H1 (cell line): ENCODE results near the gene GPR85. TPM values are rescaled to one million over a fixed set of nuclear protein-coding genes. Genes with fewer than 3 reads are reported as not detected.

Experiments
- CTCF ChIA-PET: fragments of 300-600 bp; sonication (Branson Sonifier 250); formaldehyde crosslinking; loops from one replicate; lab custom pipeline; 2021; ENCODE audit not compliant: partially characterized antibody; lab: Charles Lee
- POLR2A ChIA-PET: fragments of 300-600 bp; sonication (Branson Sonifier 250); formaldehyde crosslinking; loops from one replicate; lab custom pipeline; 2021; ENCODE audit warnings: inconsistent platforms; ENCODE audit not compliant: partially characterized antibody; lab: Charles Lee
- DNase-seq, 2 experiments: peaks; one replicate each; pipeline versions ENCODE4 v3.0.0 to v3.0.0-alpha.2; 2010 to 2022; ENCODE audit warnings: low spot score in 2 of 2, low read depth in 1 of 2, mixed read lengths in 1 of 2
- FAIRE-seq: peaks from 2 replicates; lab custom pipeline; 2011; peaks lifted over from hg19 to GRCh38; lab: Jason Lieb, UNC
- H2AFZ ChIP-seq: 2 replicates; pipeline ENCODE4 v1.8.1; 2012; ENCODE audit warnings: low read length, inconsistent platforms
- H2AK5ac ChIP-seq: 2 replicates; pipeline ENCODE4 v1.6.1; 2013; ENCODE audit warnings: low read depth, low read length
- H2BK120ac ChIP-seq: replicated peaks from 2 replicates; pipeline ENCODE3; 2013; ENCODE audit warnings: low read depth, low read length, inconsistent platforms
- H2BK12ac ChIP-seq: 2 replicates; pipeline ENCODE4 v1.6.1; 2013; ENCODE audit warnings: low read depth, low read length
- H2BK15ac ChIP-seq: 2 replicates; pipeline ENCODE4 v1.6.1; 2013; ENCODE audit warnings: low read length
- H2BK20ac ChIP-seq: 2 replicates; pipeline ENCODE4 v1.6.1; 2013; ENCODE audit warnings: low read length
- H2BK5ac ChIP-seq: 2 replicates; pipeline ENCODE4 v1.6.1; 2013; ENCODE audit warnings: low read depth, low read length
- H3K14ac ChIP-seq: 2 replicates; pipeline ENCODE4 v1.6.1; 2013; ENCODE audit warnings: inconsistent platforms; ENCODE audit not compliant: insufficient read length
- H3K18ac ChIP-seq: 2 replicates; pipeline ENCODE4 v1.6.1; 2013; ENCODE audit warnings: low read length; ENCODE audit errors: extremely low read depth
- H3K23ac ChIP-seq: 2 replicates; pipeline ENCODE4 v1.6.1; 2013; ENCODE audit warnings: inconsistent platforms; ENCODE audit not compliant: insufficient read length
- H3K23me2 ChIP-seq: 2 replicates; pipeline ENCODE4 v1.6.1; 2013; ENCODE audit warnings: low read depth, low read length
- H3K27ac ChIP-seq: 2 replicates; pipeline ENCODE4 v1.6.1; 2011; ENCODE audit warnings: low read depth, low read length, inconsistent platforms
- H3K27me3 ChIP-seq, 4 experiments: replicated peaks in 1 of 4; 1 replicate in 1 of 4; 2 replicates in 3 of 4; pipeline versions ENCODE4 v1.6.1 to v1.8.1; 2011 to 2013; ENCODE audit warnings: low read length in 3 of 4, mild to moderate bottlenecking in 3 of 4, inconsistent platforms in 2 of 4, mixed read lengths in 2 of 4, moderate library complexity in 1 of 4; ENCODE audit not compliant: control insufficient read depth in 3 of 4, insufficient read depth in 3 of 4; ENCODE audit errors: extremely low read depth in 1 of 4
- H3K36me3 ChIP-seq, 4 experiments: 2 replicates each; pipeline versions ENCODE4 v1.6.1 to v1.8.1; 2011 to 2013; ENCODE audit warnings: mild to moderate bottlenecking in 4 of 4, low read length in 3 of 4, moderate library complexity in 2 of 4, control low read depth in 1 of 4, inconsistent platforms in 1 of 4; ENCODE audit not compliant: insufficient read depth in 4 of 4, control insufficient read depth in 2 of 4
- H3K4ac ChIP-seq: replicated peaks from 2 replicates; pipeline ENCODE3; 2013; ENCODE audit warnings: low read length, low read depth, mixed read lengths, inconsistent platforms; ENCODE audit not compliant: insufficient read length
- H3K4me1 ChIP-seq, 4 experiments: replicated peaks in 1 of 4; 1 replicate in 1 of 4; 2 replicates in 3 of 4; pipeline versions ENCODE4 v1.6.1 to v1.8.1; 2011 to 2013; ENCODE audit warnings: low read length in 3 of 4, inconsistent platforms in 2 of 4, mixed read lengths in 1 of 4; ENCODE audit not compliant: insufficient read depth in 4 of 4, control insufficient read depth in 3 of 4
- H3K4me2 ChIP-seq, 2 experiments: 2 replicates each; pipeline versions ENCODE4 v1.6.1 to v1.8.1; 2011 to 2013; ENCODE audit warnings: low read depth in 2 of 2, low read length in 2 of 2, control low read depth in 1 of 2, inconsistent platforms in 1 of 2, mild to moderate bottlenecking in 1 of 2; ENCODE audit not compliant: insufficient read depth in 1 of 2
- H3K4me3 ChIP-seq, 4 experiments: fragments of 200-600, 300-600 bp in 1 of 4; sonication (generic), shearing (Covaris generic), sonication (Bioruptor Twin) in 1 of 4; 2 replicates each; pipeline versions ENCODE4 v1.5.1 to v1.8.1; 2011 to 2016; ENCODE audit warnings: low read length in 4 of 4, low read depth in 3 of 4, control low read depth in 2 of 4, inconsistent platforms in 2 of 4, mild to moderate bottlenecking in 2 of 4, mixed read lengths in 1 of 4, moderate library complexity in 1 of 4; ENCODE audit not compliant: insufficient read depth in 2 of 4; ENCODE audit errors: extremely low read depth in 1 of 4
- H3K56ac ChIP-seq: replicated peaks from 2 replicates; pipeline ENCODE3; 2013; ENCODE audit warnings: low read depth, mild to moderate bottlenecking, mixed read lengths, low read length, inconsistent platforms; ENCODE audit not compliant: insufficient read length
- H3K79me1 ChIP-seq: 2 replicates; pipeline ENCODE4 v1.6.1; 2013; ENCODE audit warnings: low read depth, low read length, control low read depth
- H3K79me2 ChIP-seq, 2 experiments: 2 replicates each; pipeline versions ENCODE4 v1.6.1 to v1.8.1; 2012 to 2013; ENCODE audit warnings: low read length in 2 of 2, mild to moderate bottlenecking in 2 of 2, inconsistent platforms in 1 of 2; ENCODE audit not compliant: insufficient read depth in 2 of 2, control insufficient read depth in 1 of 2
- H3K9ac ChIP-seq, 4 experiments: replicated peaks in 1 of 4; 1 replicate in 1 of 4; 2 replicates in 3 of 4; pipeline versions ENCODE4 v1.6.1 to v1.8.1; 2011 to 2013; ENCODE audit warnings: low read depth in 3 of 4, low read length in 3 of 4, control low read depth in 2 of 4, mild to moderate bottlenecking in 2 of 4, moderate library complexity in 2 of 4, inconsistent platforms in 1 of 4; ENCODE audit errors: extremely low read depth in 1 of 4
- H3K9me3 ChIP-seq, 2 experiments: 2 replicates each; pipeline versions ENCODE4 v1.6.1 to v1.8.1; 2012 to 2013; ENCODE audit warnings: mild to moderate bottlenecking in 2 of 2, moderate library complexity in 2 of 2, control low read depth in 1 of 2, inconsistent platforms in 1 of 2, low read depth in 1 of 2, low read length in 1 of 2, mixed read lengths in 1 of 2; ENCODE audit not compliant: insufficient read depth in 2 of 2
- H4K20me1 ChIP-seq, 2 experiments: replicated peaks in 1 of 2; 2 replicates each; pipeline versions ENCODE3 to v1.8.1; 2011 to 2013; ENCODE audit warnings: inconsistent platforms in 2 of 2, low read length in 2 of 2, mild to moderate bottlenecking in 1 of 2; ENCODE audit not compliant: insufficient read depth in 2 of 2, control insufficient read depth in 1 of 2
- H4K5ac ChIP-seq: 2 replicates; pipeline ENCODE4 v1.6.1; 2013; ENCODE audit warnings: low read length, low read depth, mixed read lengths, inconsistent platforms; ENCODE audit not compliant: insufficient read length
- H4K8ac ChIP-seq: 2 replicates; pipeline ENCODE4 v1.8.0; 2013; ENCODE audit warnings: mild to moderate bottlenecking, moderate library complexity, low read length, inconsistent platforms; ENCODE audit not compliant: insufficient read depth; ENCODE audit errors: extremely low read depth
- H4K91ac ChIP-seq: replicated peaks from 2 replicates; pipeline ENCODE3; 2013; ENCODE audit warnings: low read length, mixed read lengths, inconsistent platforms; ENCODE audit not compliant: insufficient read length
- GTF2F1 ChIP-seq: IDR thresholded peaks from 2 replicates; pipeline ENCODE4 v1.6.1; 2012; ENCODE audit warnings: low read depth, low read length, improper control_type of control experiment, borderline replicate concordance
- KDM5A ChIP-seq: fragments of 200-600 bp; IDR thresholded peaks from 2 replicates; pipeline ENCODE4 v1.7.1; 2012; ENCODE audit warnings: mild to moderate bottlenecking, low read length, inconsistent platforms, mixed read lengths
- NANOG ChIP-seq: IDR thresholded peaks from 2 replicates; pipeline ENCODE4 v1.6.1; 2011; ENCODE audit warnings: low read length, low read depth, mild to moderate bottlenecking, inconsistent platforms; ENCODE audit not compliant: insufficient read depth, poor library complexity, severe bottlenecking
- POU5F1 ChIP-seq: IDR thresholded peaks from 2 replicates; pipeline ENCODE4 v1.6.1; 2011; ENCODE audit warnings: low read depth, mild to moderate bottlenecking, low read length, moderate library complexity
- SP2 ChIP-seq: IDR thresholded peaks from 2 replicates; pipeline ENCODE4 v1.6.1; 2012; ENCODE audit warnings: mild to moderate bottlenecking, low read length, inconsistent platforms
- TAF1 ChIP-seq: IDR thresholded peaks from 2 replicates; pipeline ENCODE4 v1.6.1; 2011; ENCODE audit warnings: mild to moderate bottlenecking, low read depth, low read length
- WGBS, 2 experiments: shearing (Covaris generic) in 1 of 2; methylation state at CpG; one replicate each; pipeline versions ENCODE4 v1.1.6 to v1.1.7; 2013 to 2015; ENCODE audit warnings: low lambda C conversion rate in 2 of 2, mixed read lengths in 2 of 2, inconsistent platforms in 1 of 2, low coverage in 1 of 2, missing lambda C conversion rate in 1 of 2; ENCODE audit not compliant: insufficient replicate concordance in 2 of 2, insufficient coverage in 1 of 2, insufficient read length in 1 of 2; ENCODE audit errors: extremely low coverage in 1 of 2, missing lambda C conversion rate in 1 of 2; 5-methylcytosine and 5-hydroxymethylcytosine counted together
- polyA plus RNA-seq, 7 experiments: library from polyadenylated mRNA; depleted of rRNA in 3 of 7; stranded (reverse) in 5 of 7; unstranded in 2 of 7; fragments of >200 nt in 5 of 7; fragments of 200-250 nt in 2 of 7; gene quantifications; 1 replicate in 5 of 7; 2 replicates in 1 of 7; 4 replicates in 1 of 7; pipeline versions ENCODE4 v1.2.1 to v1.2.3, GENCODE V29; 2011 to 2013; ENCODE audit warnings: missing spikeins in 2 of 7, mixed read lengths in 2 of 7
- total RNA-seq: library from RNA; stranded (reverse); fragmentation: NEBNext Ultra II Directional; extraction: Animal tissue kit (Norgen Biotek cat#: 25700); gene quantifications from 2 replicates; pipeline ENCODE4 v1.2.1, GENCODE V29; 2021
- TF ChIP-seq, protein P1 (sequence below): IDR thresholded peaks from 2 replicates; pipeline ENCODE4 v1.6.1; 2012; ENCODE audit warnings: inconsistent platforms

GPR85 gene
- total and polyA plus RNA-seq, 2 of the 8 experiments (the other 6 are each of a cell fraction or from before 2014, with no cell fraction given), result 0.11 to 0.20 TPM

GRCh38 chr7:113033959-113034358 is 52.7 kb downstream of the GPR85 start:
- Histone ChIP-seq H2BK20ac (no peak overlapping the region), H3K4me3 (no peak overlapping the region), H3K27ac (no peak overlapping the region), H3K14ac (no peak overlapping the region), H3K36me3 (no peaks in the 10 kb centered on the region), H3K4me1 (no peaks in the 10 kb centered on the region), H4K20me1 (no peaks in the 10 kb centered on the region), H4K5ac (no peak overlapping the region), H3K9ac (no peak overlapping the region), H2AFZ (no peak overlapping the region), H2BK15ac (no peak overlapping the region), H3K9me3 (no peaks in the 10 kb centered on the region), H2BK12ac (no peak overlapping the region), H3K79me1 (no peaks in the 10 kb centered on the region), H3K4ac (no peak overlapping the region), H3K4me2 (no peak overlapping the region), H3K23me2 (no peaks in the 10 kb centered on the region), H4K8ac (no peak overlapping the region), H3K18ac (no peak overlapping the region), H3K56ac (no peak overlapping the region), H3K79me2 (no peaks in the 10 kb centered on the region), H2AK5ac (no peak overlapping the region), H3K27me3 (no peaks in the 10 kb centered on the region), H2BK120ac (no peak overlapping the region), H2BK5ac (no peak overlapping the region), H4K91ac (no peak overlapping the region), H3K23ac (no peak overlapping the region)
- CTCF ChIA-PET, result no interaction called here
- TF ChIP-seq POU5F1 (no peak), NANOG (no peak), KDM5A (no peak), SP2 (no peak), TAF1 (no peak), GTF2F1 (no peak)
- TF ChIP-seq, protein P1, sequence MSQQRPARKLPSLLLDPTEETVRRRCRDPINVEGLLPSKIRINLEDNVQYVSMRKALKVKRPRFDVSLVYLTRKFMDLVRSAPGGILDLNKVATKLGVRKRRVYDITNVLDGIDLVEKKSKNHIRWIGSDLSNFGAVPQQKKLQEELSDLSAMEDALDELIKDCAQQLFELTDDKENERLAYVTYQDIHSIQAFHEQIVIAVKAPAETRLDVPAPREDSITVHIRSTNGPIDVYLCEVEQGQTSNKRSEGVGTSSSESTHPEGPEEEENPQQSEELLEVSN, result no peak
- POLR2A ChIA-PET, result no interaction called here
- DNase-seq, result no peak
- no peak for FAIRE-seq
- 68% methylated on average over 2 of the region's 2 CpGs; no CpG with 5 or more reads in 1 of the 2 experiments for WGBS, 2 experiments
